K562 (cell line): ENCODE data around the gene PRDM15. TPM values are rescaled to one million over a fixed set of nuclear protein-coding genes. Genes with fewer than 3 reads are reported as not detected.

Source experiments
- ATAC-seq: fragments of 200-7000 bp; cut with Tn5 transposase; 3 replicates; pipeline ENCODE4 v1.9.1; 2020; ENCODE audit warnings: moderate library complexity
- BruUV-seq: library from RNA; stranded (reverse); fragments of 400-500 nt; replicated peaks from 2 replicates; lab custom pipeline; 2021; lab: Mats Ljungman, UMichigan
- CTCF ChIA-PET: fragments of 300-600 bp; formaldehyde crosslinking; extraction: SDS; loops from one replicate; lab custom pipeline; 2021; ENCODE audit warnings: low intra/inter-chr PET ratio; lab: Yijun Ruan, JAX
- POLR2A ChIA-PET: fragments of 300-600, 350-650 bp; sonication (Branson Sonifier 250); formaldehyde crosslinking; extraction: SDS; loops from one replicate; lab custom pipeline; 2021; ENCODE audit warnings: antibody characterized with exemption, inconsistent platforms; lab: Yijun Ruan, JAX
- DNase-seq, 4 experiments: peaks; one replicate each; pipeline versions ENCODE4 v3.0.0 to v3.0.0-alpha.2; 2011 to 2018; ENCODE audit warnings: low spot score in 3 of 4, mixed read lengths in 3 of 4; ENCODE audit errors: extremely low read depth in 1 of 4
- FAIRE-seq: peaks from 2 replicates; lab custom pipeline; 2011; peaks lifted over from hg19 to GRCh38; lab: Jason Lieb, UNC
- H2AFZ ChIP-seq: 2 replicates; pipeline ENCODE4 v1.6.0; 2011; ENCODE audit warnings: low read depth, low read length, control low read depth, inconsistent platforms
- H3K27ac ChIP-seq: fragments of 200-600 bp; 3 replicates; pipeline ENCODE4 v1.8.0; 2011; ENCODE audit warnings: low read depth, mild to moderate bottlenecking, control low read depth, inconsistent platforms, low read length, moderate library complexity, mixed read lengths; ENCODE audit errors: extremely low read depth
- H3K27me3 ChIP-seq, 2 experiments: fragments of 300-600 bp in 1 of 2; 2 replicates in 1 of 2; 3 replicates in 1 of 2; pipeline versions ENCODE4 v1.6.0 to v1.8.0; 2011; ENCODE audit warnings: inconsistent platforms in 2 of 2, low read length in 2 of 2, mild to moderate bottlenecking in 1 of 2, mixed read lengths in 1 of 2, moderate library complexity in 1 of 2; ENCODE audit not compliant: control insufficient read depth in 2 of 2, insufficient read depth in 2 of 2
- H3K36me3 ChIP-seq: fragments of 300-600 bp; 3 replicates; pipeline ENCODE4 v1.8.0; 2011; ENCODE audit warnings: mild to moderate bottlenecking, low read length, inconsistent platforms; ENCODE audit not compliant: control insufficient read depth, insufficient read depth
- H3K4me1 ChIP-seq, 2 experiments: fragments of 200-600 bp in 1 of 2; replicated peaks in 1 of 2; 2 replicates in 1 of 2; 3 replicates in 1 of 2; pipeline versions ENCODE4 v1.5.1 to v1.8.0; 2011; ENCODE audit warnings: inconsistent platforms in 2 of 2, low read length in 2 of 2, mild to moderate bottlenecking in 1 of 2, mixed read lengths in 1 of 2, moderate library complexity in 1 of 2; ENCODE audit not compliant: control insufficient read depth in 2 of 2, insufficient read depth in 2 of 2
- H3K4me2 ChIP-seq: 2 replicates; pipeline ENCODE4 v1.6.1; 2011; ENCODE audit warnings: low read length, control low read depth, inconsistent platforms, mixed read lengths; ENCODE audit not compliant: insufficient read depth
- H3K4me3 ChIP-seq: fragments of 200-600 bp; sonication (generic), shearing (Covaris generic); 2 replicates; pipeline ENCODE4 v1.5.1; 2016; ENCODE audit warnings: control low read depth, inconsistent platforms
- H3K79me2 ChIP-seq: fragments of 200-600 bp; 3 replicates; pipeline ENCODE4 v1.8.0; 2011; ENCODE audit warnings: low read length, inconsistent platforms; ENCODE audit not compliant: control insufficient read depth, insufficient read depth
- H3K9ac ChIP-seq, 2 experiments: 2 replicates each; pipeline versions ENCODE4 v1.6.0 to v1.6.1; 2011; ENCODE audit warnings: low read depth in 2 of 2, low read length in 2 of 2, control low read depth in 1 of 2, inconsistent platforms in 1 of 2, mild to moderate bottlenecking in 1 of 2, mixed read lengths in 1 of 2; ENCODE audit not compliant: insufficient read depth in 1 of 2
- H3K9me1 ChIP-seq: one replicate; pipeline ENCODE4 v1.6.0; 2011; ENCODE audit warnings: inconsistent platforms, mild to moderate bottlenecking, low read length, moderate library complexity; ENCODE audit not compliant: control insufficient read depth, insufficient read depth
- H3K9me3 ChIP-seq: replicated peaks from 2 replicates; pipeline ENCODE4 v1.5.1; 2011; ENCODE audit warnings: low read depth, low read length, inconsistent platforms; ENCODE audit not compliant: control insufficient read depth, insufficient read depth
- H4K20me1 ChIP-seq: replicated peaks from 2 replicates; pipeline ENCODE4 v1.6.1; 2011; ENCODE audit warnings: low read length, inconsistent platforms, mixed read lengths; ENCODE audit not compliant: control insufficient read depth, insufficient read depth
- ATF6 ChIP-seq: sonication (generic); formaldehyde crosslinking; IDR thresholded peaks from 2 replicates; pipeline ENCODE4 v1.4.0; 2020; ENCODE audit warnings: mild to moderate bottlenecking, missing genetic modification reagents
- CEBPG ChIP-seq, 3 experiments: fragments of 200-800 bp in 1 of 3; sonication (Bioruptor generic) in 1 of 3; sonication (generic) in 1 of 3; formaldehyde crosslinking in 1 of 3; IDR thresholded peaks in 2 of 3; conservative IDR thresholded peaks in 1 of 3; 2 replicates each; pipeline versions ENCODE4 v1.6.1 to v1.8.0; 2016 to 2022; ENCODE audit warnings: missing compliant biosample characterization in 2 of 3, missing genetic modification characterization in 2 of 3, mild to moderate bottlenecking in 1 of 3, missing genetic modification reagents in 1 of 3
- CREB1 ChIP-seq, 2 experiments: sonication (generic) in 1 of 2; formaldehyde crosslinking in 1 of 2; IDR thresholded peaks; 2 replicates each; pipeline versions ENCODE4 v1.6.1 to v1.8.0; 2012 to 2022; ENCODE audit warnings: inconsistent platforms in 1 of 2, mild to moderate bottlenecking in 1 of 2, missing genetic modification reagents in 1 of 2, moderate library complexity in 1 of 2
- CTCFL ChIP-seq: IDR thresholded peaks from 2 replicates; pipeline ENCODE4 v1.6.1; 2011; ENCODE audit warnings: borderline replicate concordance, low read depth, mild to moderate bottlenecking, moderate library complexity, low read length; ENCODE audit not compliant: insufficient read depth, poor library complexity, severe bottlenecking
- HDGF ChIP-seq: fragments of 450-650 bp; IDR thresholded peaks from 2 replicates; pipeline ENCODE4 v1.6.1; 2016
- HEY1 ChIP-seq: fragments of 250-450 bp; sonication (Bioruptor Pico); IDR thresholded peaks from 2 replicates; pipeline ENCODE4 v1.5.0; 2020; ENCODE audit warnings: mild to moderate bottlenecking, moderate library complexity, borderline replicate concordance
- ID3 ChIP-seq, 2 experiments: fragments of 250-450 bp in 1 of 2; fragments of 450-650 bp in 1 of 2; sonication (Bioruptor Pico) in 1 of 2; IDR thresholded peaks; 2 replicates each; pipeline versions ENCODE4 v1.6.1 to v1.8.0; 2016 to 2021; ENCODE audit warnings: mild to moderate bottlenecking in 2 of 2, moderate library complexity in 2 of 2, missing compliant biosample characterization in 1 of 2, missing genetic modification characterization in 1 of 2
- MBD1 ChIP-seq: fragments of 250-450 bp; sonication (Bioruptor Pico); IDR thresholded peaks from 2 replicates; pipeline ENCODE4 v1.8.0; 2022; ENCODE audit warnings: inconsistent platforms
- MIER1 ChIP-seq: fragments of 450-650 bp; IDR thresholded peaks from 2 replicates; pipeline ENCODE4 v1.6.1; 2016; ENCODE audit warnings: antibody characterized with exemption, mild to moderate bottlenecking, low read depth
- SMARCB1 ChIP-seq: IDR thresholded peaks from 2 replicates; pipeline ENCODE4 v1.6.1; 2011; ENCODE audit warnings: improper control_type of control experiment, low read depth; ENCODE audit not compliant: insufficient read length
- TCF3 ChIP-seq: sonication (generic); formaldehyde crosslinking; IDR thresholded peaks from 2 replicates; pipeline ENCODE4 v1.4.0; 2020; ENCODE audit warnings: mild to moderate bottlenecking, missing genetic modification reagents
- YBX1 ChIP-seq: fragments of 450-650 bp; IDR thresholded peaks from 2 replicates; pipeline ENCODE4 v1.7.1; 2016; ENCODE audit warnings: mild to moderate bottlenecking
- ZC3H8 ChIP-seq: fragments of 450-650 bp; IDR thresholded peaks from 2 replicates; pipeline ENCODE4 v1.6.1; 2017
- ZKSCAN1 ChIP-seq: fragments of 150-350 bp; IDR thresholded peaks from 2 replicates; pipeline ENCODE4 v1.6.1; 2016; ENCODE audit warnings: low read depth, low read length
- ZKSCAN3 ChIP-seq: fragments of 250-450 bp; sonication (Bioruptor Pico); IDR thresholded peaks from 2 replicates; pipeline ENCODE4 v1.4.0; 2020
- WGBS: fragments of 100-300 bp; shearing (Covaris generic); methylation state at CpG from one replicate; pipeline ENCODE4 v1.1.6; 2016; ENCODE audit warnings: low coverage, mixed read lengths; ENCODE audit not compliant: insufficient coverage; ENCODE audit errors: missing lambda C conversion rate; 5-methylcytosine and 5-hydroxymethylcytosine counted together
- in situ Hi-C: fragments of 300-500 bp; cut with MboI; formaldehyde crosslinking; loops from 4 replicates; pipeline ENCODE4 v1.15.0; 2018; ENCODE audit warnings: inconsistent platforms, mixed read lengths
- intact Hi-C: fragments of 100-400 bp; cut with micrococcal nuclease; formaldehyde crosslinking; loops from 2 replicates; pipeline ENCODE4 v1.14.2; 2022
- polyA plus RNA-seq, 8 experiments: library from polyadenylated mRNA; depleted of rRNA in 4 of 8; stranded (reverse) in 5 of 8; unstranded in 3 of 8; fragments of >200 nt; fragmentation: Nextera tagmentation in 2 of 8; fragmentation: Illumina TruSeq in 1 of 8; extraction: Ambion mirVana in 2 of 8; extraction: Trizol in 1 of 8; gene quantifications; 2 replicates each; pipeline versions ENCODE4 v1.2.1 to v1.2.3, GENCODE V29; 2011 to 2014; ENCODE audit warnings: inconsistent platforms in 1 of 8, missing spikeins in 1 of 8
- total RNA-seq, 7 experiments: library from RNA; depleted of rRNA in 6 of 7; stranded (reverse); fragments of >200 nt in 6 of 7; fragmentation: Illumina TruSeq in 2 of 7; extraction: Trizol in 2 of 7; gene quantifications; 2 replicates each; pipeline versions ENCODE4 v1.2.1 to v1.2.3, GENCODE V29; 2011 to 2021; ENCODE audit warnings: low replicate concordance in 1 of 7

PRDM15 gene
- total and polyA plus RNA-seq, 9 of the 15 experiments (the other 6 are each of a cell fraction or from before 2014, with no cell fraction given): 0.93 to 9.2 (median 6.2) TPM

- in situ Hi-C loops: no loop called here
- H3K4me3 ChIP-seq: no peak overlapping the region
- H3K27me3 ChIP-seq: peaks cover 45 to 75% of the 10 kb centered on the region in 2 experiments
- no peaks in the 10 kb centered on the region for H3K79me2 ChIP-seq
- intact Hi-C loops: no loop called here
- H3K27ac ChIP-seq: no peak overlapping the region
- H3K9ac ChIP-seq: no peak overlapping the region
- 0 out of 2 replicates have a peak, but pooled peaks cover 7% of the 10 kb centered on the region for H4K20me1 ChIP-seq
- WGBS: 1% methylated on average over 22 of the region's 22 CpGs
- no peak overlapping the region for H3K4me2 ChIP-seq
- no TSS peak for BruUV-seq
- ChIA-PET CTCF (no interaction called here), POLR2A (interaction anchor here (1.1 to 3.2 kb wide), 3 partner anchors 11 to 46 kb away, joined by 3 to 13 read pairs (median 4); no protein-coding TSS in a partner anchor)
- H3K4me1 ChIP-seq: no peaks in the 10 kb centered on the region; a peak in 1 of 5 replicates
- no peak for ATAC-seq
- no peak overlapping the region for H2AFZ ChIP-seq
- DNase-seq: no peak
- no peaks in the 10 kb centered on the region for H3K36me3 ChIP-seq
- H3K9me1 ChIP-seq: no peaks in the 10 kb centered on the region
- no peaks in the 10 kb centered on the region for H3K9me3 ChIP-seq
- FAIRE-seq: no peak
- TF ChIP-seq SMARCB1: no peak
- TF ChIP-seq CREB1 (IDR thresholded peaks at IDR 0.05): no peak
- no peak for TF ChIP-seq CREB1 (CRISPR knock-in tag; IDR thresholded peaks at IDR 0.05)
- TF ChIP-seq MBD1 (CRISPR knock-in tag): no peak
- no peak for TF ChIP-seq ID3 (CRISPR knock-in tag; IDR thresholded peaks at IDR 0.05)
- TF ChIP-seq ID3 (tag; IDR thresholded peaks at IDR 0.05): no peak
- no peak for TF ChIP-seq MIER1
- no peak for TF ChIP-seq HDGF
- no peak for TF ChIP-seq ZC3H8
- TF ChIP-seq CTCFL: no peak
- no peak for TF ChIP-seq ATF6 (CRISPR knock-in tag)
- no peak for TF ChIP-seq TCF3 (CRISPR knock-in tag)
- no peak for TF ChIP-seq YBX1
- TF ChIP-seq ZKSCAN1: no peak
- no peak for TF ChIP-seq ZKSCAN3 (CRISPR knock-in tag)
- TF ChIP-seq HEY1 (CRISPR knock-in tag): no peak
- TF ChIP-seq CEBPG (CRISPR knock-in tag; IDR thresholded peaks at IDR 0.05): no peak
- TF ChIP-seq CEBPG (tag; conservative IDR thresholded peaks at IDR 0.05 in 1 of 2, IDR thresholded peaks at IDR 0.05 in 1 of 2): no peak
Measured at GRCh38 chr21:41761934-41762635, 117.1 kb downstream of the PRDM15 start.
